HepG2 (cell line): ENCODE results near the gene CWF19L2. TPM values are rescaled to one million over a fixed set of nuclear protein-coding genes. Genes with fewer than 3 reads are reported as not detected.
A peak's percentile ranks its signal among the peaks of the same experiment; 100 is the strongest.

Experiments used
- BCL6 ChIP-seq: IDR thresholded peaks from 2 replicates; pipeline ENCODE4 v1.6.1; 2016; ENCODE audit warnings: missing genetic modification reagents, missing compliant biosample characterization
- HMGXB3 ChIP-seq: sonication (generic); formaldehyde crosslinking; IDR thresholded peaks from 2 replicates; pipeline ENCODE4 v1.4.0; 2020; ENCODE audit warnings: missing genetic modification reagents, borderline replicate concordance
- IRF1 ChIP-seq: sonication (generic); formaldehyde crosslinking; IDR thresholded peaks from 2 replicates; pipeline ENCODE4 v1.4.0; 2020; ENCODE audit warnings: low read depth, mild to moderate bottlenecking, missing genetic modification reagents
- KDM5A ChIP-seq: fragments of 200-600 bp; sonication (generic); IDR thresholded peaks from 2 replicates; pipeline ENCODE4 v1.7.0; 2018; ENCODE audit warnings: antibody characterized with exemption, mild to moderate bottlenecking, low read length, borderline replicate concordance
- NBN ChIP-seq: fragments of 450-650 bp; conservative IDR thresholded peaks from 2 replicates; pipeline ENCODE4 v1.6.1; 2017
- PREB ChIP-seq: sonication (generic); formaldehyde crosslinking; IDR thresholded peaks from 2 replicates; pipeline ENCODE4 v1.4.0; 2020; ENCODE audit warnings: missing genetic modification reagents
- SOX5 ChIP-seq: IDR thresholded peaks from 2 replicates; pipeline ENCODE4 v1.6.1; 2016; ENCODE audit warnings: borderline replicate concordance
- TFAP4 ChIP-seq: sonication (generic); IDR thresholded peaks from 2 replicates; pipeline ENCODE4 v1.6.1; 2016; ENCODE audit warnings: low read depth, borderline replicate concordance
- U2AF2 ChIP-seq: fragments of 200-400 bp; formaldehyde crosslinking; IDR thresholded peaks from 2 replicates; pipeline ENCODE4 v1.6.1; 2017; ENCODE audit warnings: low read depth, mild to moderate bottlenecking, low read length
- ZBTB43 ChIP-seq: sonication (generic); formaldehyde crosslinking; conservative IDR thresholded peaks from 2 replicates; pipeline ENCODE4 v1.4.0; 2020; ENCODE audit warnings: missing genetic modification reagents
- ZNF710 ChIP-seq: sonication (generic); formaldehyde crosslinking; IDR thresholded peaks from 2 replicates; pipeline ENCODE4 v1.5.0; 2020; ENCODE audit warnings: mild to moderate bottlenecking, missing genetic modification reagents, borderline replicate concordance
- polyA plus RNA-seq, 8 experiments: library from polyadenylated mRNA; depleted of rRNA in 3 of 8; stranded (reverse) in 7 of 8; unstranded in 1 of 8; fragments of >200 nt; fragmentation: Illumina TruSeq in 4 of 8; extraction: Trizol in 4 of 8; gene quantifications; 2 replicates each; pipeline versions ENCODE4 v1.2.1 to v1.2.3, GENCODE V29; 2011 to 2016; ENCODE audit warnings: low read depth in 4 of 8, missing spikeins in 1 of 8, mixed read lengths in 1 of 8; ENCODE audit not compliant: insufficient read depth in 1 of 8
- total RNA-seq, 5 experiments: library from RNA; depleted of rRNA; stranded (reverse); fragments of >200 nt; fragmentation: Illumina TruSeq; extraction: Trizol; gene quantifications; 2 replicates each; pipeline ENCODE4 v1.2.3, GENCODE V29; 2016; ENCODE audit warnings: low read depth in 1 of 5

Gene CWF19L2
- total and polyA plus RNA-seq, 2 of the 13 experiments (the other 11 are each of a cell fraction or from before 2014, with no cell fraction given) = 2.2 to 18.6 TPM

GRCh38 chr11:107457558-107458271 lies at the start of gene CWF19L2 (continued):
- TF ChIP-seq HMGXB3 (CRISPR knock-in tag) = peak; percentile 74; the same call in 1 of the 2 replicates
- TF ChIP-seq TFAP4 = no peak
- 0 out of 2 replicates have a peak, but pooled peaks have one; percentile 14 for TF ChIP-seq ZNF710
- peak; percentile 26; the same call in 1 of the 2 replicates for TF ChIP-seq BCL6
- TF ChIP-seq NBN = no peak
- no peak for TF ChIP-seq ZBTB43 (CRISPR knock-in tag)
- TF ChIP-seq U2AF2 = no peak
- peak; percentile 18; the same call in 1 of the 2 replicates for TF ChIP-seq SOX5
- TF ChIP-seq PREB (CRISPR knock-in tag) = no peak
- no peak for TF ChIP-seq IRF1 (CRISPR knock-in tag)
- peak; percentile 97 for TF ChIP-seq KDM5A
